Gastroesophageal sphincter (tissue), 4 donors: ENCODE measurements around the gene LIPC. TPM values are rescaled to one million over a fixed set of nuclear protein-coding genes. Genes with fewer than 3 reads are reported as not detected.

Experiments
- ATAC-seq: fragments of 150-250 bp; one replicate; pipeline ENCODE4 v1.9.1; 2016; ENCODE audit warnings: mild to moderate bottlenecking, moderate library complexity
- H3K27ac ChIP-seq, 4 donors: fragments of 200-600 bp; sonication (generic) in 3 of 4; 1 replicate in 3 of 4; 2 replicates in 1 of 4; pipeline ENCODE4 v1.5.1; 2016 to 2019
- H3K27me3 ChIP-seq: fragments of 200-600 bp; sonication (generic); one replicate; pipeline ENCODE4 v1.5.1; 2019
- H3K36me3 ChIP-seq, 2 donors: fragments of 200-600 bp; sonication (generic); one replicate each; pipeline ENCODE4 v1.5.1; 2019; ENCODE audit warnings: control low read depth in 1 of 2
- H3K4me1 ChIP-seq, 3 donors: fragments of 200-600 bp; sonication (generic); 1 replicate in 2 of 3; 2 replicates in 1 of 3; pipeline ENCODE4 v1.5.1; 2016 to 2019; ENCODE audit warnings: control low read depth in 2 of 3
- H3K4me3 ChIP-seq, 2 donors: fragments of 200-600 bp; sonication (generic); one replicate each; pipeline ENCODE4 v1.5.1; 2019; ENCODE audit warnings: mild to moderate bottlenecking in 1 of 2, moderate library complexity in 1 of 2
- H3K9me3 ChIP-seq, 3 donors: fragments of 200-600 bp; sonication (generic); one replicate each; pipeline ENCODE4 v1.5.1; 2017 to 2019; ENCODE audit warnings: control low read depth in 2 of 3
- EP300 ChIP-seq: sonication (generic); formaldehyde crosslinking; IDR thresholded peaks from one replicate; pipeline ENCODE4 v1.6.1; 2017; ENCODE audit warnings: antibody characterized with exemption, mild to moderate bottlenecking
- POLR2A ChIP-seq, 2 donors: fragments of 450-650 bp; IDR thresholded peaks; one replicate each; pipeline ENCODE4 v1.6.1; 2017; ENCODE audit warnings: antibody characterized with exemption in 2 of 2, mild to moderate bottlenecking in 2 of 2, moderate library complexity in 1 of 2
- POLR2AphosphoS5 ChIP-seq: sonication (generic); formaldehyde crosslinking; IDR thresholded peaks from one replicate; pipeline ENCODE4 v1.6.1; 2017; ENCODE audit warnings: antibody characterized with exemption
- WGBS, 2 donors: methylation state at CpG; one replicate each; pipeline ENCODE4 v1.1.5; 2018; ENCODE audit warnings: low coverage in 1 of 2; 5-methylcytosine and 5-hydroxymethylcytosine counted together
- total RNA-seq, 4 donors: library from RNA; depleted of rRNA; stranded (reverse); fragments of >200 nt; gene quantifications; one replicate each; pipeline ENCODE4 v1.1.0, GENCODE V29; 2016
- TF ChIP-seq, protein P1 (sequence below), 4 experiments: fragments of 200-600 bp in 2 of 4; fragments of 450-650 bp in 2 of 4; sonication (generic) in 1 of 4; IDR thresholded peaks; one replicate each; pipeline ENCODE4 v1.5.1; 2017 to 2019; ENCODE audit warnings: antibody characterized with exemption in 4 of 4, mild to moderate bottlenecking in 2 of 4, moderate library complexity in 2 of 4

LIPC gene
- total RNA-seq, 4 donors from 2014 or later, result 0.32 to 0.50 TPM; not detected in 2

GRCh38 chr15:58534556-58534955 lies 102.8 kb downstream of the LIPC start:
- Histone ChIP-seq H3K27ac (no peak overlapping the region), H3K27me3 (no peaks in the 10 kb centered on the region), H3K36me3 (no peaks in the 10 kb centered on the region), H3K9me3 (no peaks in the 10 kb centered on the region), H3K4me1 (no peaks in the 10 kb centered on the region), H3K4me3 (no peak overlapping the region)
- no peak for ATAC-seq
- TF ChIP-seq EP300 (no peak), POLR2AphosphoS5 (no peak)
- TF ChIP-seq, protein P1, sequence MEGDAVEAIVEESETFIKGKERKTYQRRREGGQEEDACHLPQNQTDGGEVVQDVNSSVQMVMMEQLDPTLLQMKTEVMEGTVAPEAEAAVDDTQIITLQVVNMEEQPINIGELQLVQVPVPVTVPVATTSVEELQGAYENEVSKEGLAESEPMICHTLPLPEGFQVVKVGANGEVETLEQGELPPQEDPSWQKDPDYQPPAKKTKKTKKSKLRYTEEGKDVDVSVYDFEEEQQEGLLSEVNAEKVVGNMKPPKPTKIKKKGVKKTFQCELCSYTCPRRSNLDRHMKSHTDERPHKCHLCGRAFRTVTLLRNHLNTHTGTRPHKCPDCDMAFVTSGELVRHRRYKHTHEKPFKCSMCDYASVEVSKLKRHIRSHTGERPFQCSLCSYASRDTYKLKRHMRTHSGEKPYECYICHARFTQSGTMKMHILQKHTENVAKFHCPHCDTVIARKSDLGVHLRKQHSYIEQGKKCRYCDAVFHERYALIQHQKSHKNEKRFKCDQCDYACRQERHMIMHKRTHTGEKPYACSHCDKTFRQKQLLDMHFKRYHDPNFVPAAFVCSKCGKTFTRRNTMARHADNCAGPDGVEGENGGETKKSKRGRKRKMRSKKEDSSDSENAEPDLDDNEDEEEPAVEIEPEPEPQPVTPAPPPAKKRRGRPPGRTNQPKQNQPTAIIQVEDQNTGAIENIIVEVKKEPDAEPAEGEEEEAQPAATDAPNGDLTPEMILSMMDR (IDR thresholded peaks at IDR 0.05), result no peak
- 89 to 100% methylated on average over 1 of the region's 1 CpG for WGBS, 2 donors

- TF ChIP-seq EP300, result no peak
- no peak for TF ChIP-seq POLR2A (IDR thresholded peaks at IDR 0.05)
- TF ChIP-seq, protein P1 (IDR thresholded peaks at IDR 0.05), result no peak
- no peak for TF ChIP-seq POLR2AphosphoS5
- 78 to 79% methylated on average over 4 of the region's 5 CpGs for WGBS, 2 donors
Observed at GRCh38 chr15:58535337-58535736, 103.5 kb downstream of the LIPC start.

GRCh38 chr15:58535894-58536293 lies 104.1 kb downstream of the LIPC start:
- Histone ChIP-seq H3K27me3 (no peaks in the 10 kb centered on the region), H3K4me3 (no peak overlapping the region), H3K36me3 (no peaks in the 10 kb centered on the region), H3K4me1 (no peaks in the 10 kb centered on the region), H3K27ac (no peak overlapping the region), H3K9me3 (no peaks in the 10 kb centered on the region)
- ATAC-seq, result no peak
- TF ChIP-seq POLR2AphosphoS5 (no peak), POLR2A (IDR thresholded peaks at IDR 0.05) (no peak), EP300 (no peak)
- TF ChIP-seq, protein P1 (IDR thresholded peaks at IDR 0.05), result no peak
- WGBS, 2 donors, result 94% methylated on average over 4 of the region's 6 CpGs

More at GRCh38 chr15:58535337-58535736, 103.5 kb downstream of the LIPC start:
- Histone ChIP-seq H3K4me3 (no peak overlapping the region), H3K4me1 (no peaks in the 10 kb centered on the region), H3K27ac (no peak overlapping the region), H3K27me3 (no peaks in the 10 kb centered on the region), H3K9me3 (no peaks in the 10 kb centered on the region), H3K36me3 (no peaks in the 10 kb centered on the region)
- ATAC-seq, result no peak

DNA sequence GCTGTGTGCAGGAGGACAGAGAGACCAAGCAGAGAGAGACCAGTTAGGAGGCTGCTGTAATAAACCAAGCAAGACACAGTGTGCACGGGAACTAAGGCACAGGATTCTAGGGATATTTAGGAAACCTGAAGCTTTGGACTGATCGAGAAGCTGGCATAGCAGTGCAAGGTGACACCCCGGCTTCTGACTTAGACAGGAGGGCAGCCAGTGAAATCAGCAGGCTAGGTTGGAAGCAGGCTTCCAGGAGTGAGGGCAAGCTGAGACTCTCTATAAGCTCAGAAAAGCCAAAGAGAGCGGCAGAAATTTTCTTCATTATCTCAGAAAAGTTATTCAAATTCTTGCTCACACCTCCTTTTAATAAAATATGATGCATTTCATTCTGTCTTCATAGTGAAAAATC lies 104.6 kb downstream of the LIPC start:
- 76 to 100% methylated on average over 2 to 4 of the region's 4 CpGs for WGBS, 2 donors
- H3K4me3 ChIP-seq, result no peak overlapping the region
- no peak for ATAC-seq
- H3K36me3 ChIP-seq, result no peaks in the 10 kb centered on the region
- TF ChIP-seq, protein P1 (IDR thresholded peaks at IDR 0.05), result no peak
- TF ChIP-seq POLR2A (IDR thresholded peaks at IDR 0.05) (no peak), EP300 (no peak), POLR2AphosphoS5 (no peak)
- H3K27ac ChIP-seq, result no peak overlapping the region
- no peaks in the 10 kb centered on the region for H3K27me3 ChIP-seq
- H3K9me3 ChIP-seq, result no peaks in the 10 kb centered on the region
- H3K4me1 ChIP-seq, result no peaks in the 10 kb centered on the region

- no peaks in the 10 kb centered on the region for H3K36me3 ChIP-seq
- H3K4me1 ChIP-seq, result no peaks in the 10 kb centered on the region
- H3K9me3 ChIP-seq, result no peaks in the 10 kb centered on the region
- TF ChIP-seq, protein P1 (IDR thresholded peaks at IDR 0.05), result no peak
- TF ChIP-seq POLR2AphosphoS5, result no peak
- no peak for TF ChIP-seq POLR2A (IDR thresholded peaks at IDR 0.05)
- TF ChIP-seq EP300, result no peak
- no peaks in the 10 kb centered on the region for H3K27me3 ChIP-seq
- no peak for ATAC-seq
- H3K27ac ChIP-seq, result no peak overlapping the region
- no peak overlapping the region for H3K4me3 ChIP-seq
- WGBS, 2 donors, result 80 to 93% methylated on average over 1 to 3 of the region's 9 CpGs
Observed at GRCh38 chr15:58537033-58537432, 105.2 kb downstream of the LIPC start.
